T-cell (primary cell): ENCODE results near the gene SOX6. TPM values are rescaled to one million over a fixed set of nuclear protein-coding genes. Genes with fewer than 3 reads are reported as not detected.

Source experiments
- ATAC-seq, 4 experiments: fragments of 200-7000 bp in 3 of 4; fragments of 150-1000 bp in 1 of 4; cut with Tn5 transposase; replicated peaks in 1 of 4; 1 replicate in 3 of 4; 2 replicates in 1 of 4; pipeline ENCODE4 v1.10.0; 2021; ENCODE audit warnings: moderate library complexity in 3 of 4, mild to moderate bottlenecking in 2 of 4, moderate number of reproducible peaks in 1 of 4
- CTCF ChIA-PET, 2 donors: fragments of 300-600 bp; sonication (Branson Sonifier 250); formaldehyde crosslinking; loops; one replicate each; lab custom pipeline; 2022; ENCODE audit warnings: antibody characterized with exemption in 2 of 2; lab: Charles Lee
- POLR2A ChIA-PET, 2 donors: fragments of 300-600 bp; sonication (Branson Sonifier 250); formaldehyde crosslinking; loops; one replicate each; lab custom pipeline; 2022; ENCODE audit warnings: antibody characterized with exemption in 2 of 2; lab: Charles Lee
- DNase-seq, 35 experiments: peaks; one replicate each; pipeline versions ENCODE4 v3.0.0 to v3.0.0-alpha.2; 2013 to 2023
- H3K27ac ChIP-seq: one replicate; pipeline ENCODE4 v1.5.1; 2013; ENCODE audit warnings: low read length
- H3K27me3 ChIP-seq, 2 experiments: replicated peaks in 1 of 2; 1 replicate in 1 of 2; 2 replicates in 1 of 2; pipeline versions ENCODE4 v1.6.1 to v1.7.0; 2013; ENCODE audit warnings: low read length in 1 of 2, mixed read lengths in 1 of 2; ENCODE audit not compliant: control insufficient read depth in 2 of 2, insufficient read depth in 2 of 2; ENCODE audit errors: extremely low read depth in 1 of 2
- H3K36me3 ChIP-seq, 2 donors: 1 replicate in 1 of 2; 2 replicates in 1 of 2; pipeline versions ENCODE4 v1.6.1 to v1.7.0; 2013; ENCODE audit warnings: low read length in 1 of 2; ENCODE audit not compliant: control insufficient read depth in 2 of 2, insufficient read depth in 1 of 2; ENCODE audit errors: extremely low read depth in 1 of 2
- H3K4me1 ChIP-seq, 2 experiments: 1 replicate in 1 of 2; 2 replicates in 1 of 2; pipeline versions ENCODE4 v1.6.1 to v1.7.0; 2013; ENCODE audit warnings: low read length in 2 of 2, mixed read lengths in 1 of 2; ENCODE audit not compliant: insufficient read depth in 2 of 2, control insufficient read depth in 1 of 2; ENCODE audit errors: extremely low read depth in 1 of 2
- H3K4me3 ChIP-seq, 2 donors: 1 replicate in 1 of 2; 2 replicates in 1 of 2; pipeline versions ENCODE4 v1.5.1 to v1.7.0; 2013; ENCODE audit warnings: mild to moderate bottlenecking in 2 of 2, low read length in 1 of 2, moderate library complexity in 1 of 2; ENCODE audit not compliant: control insufficient read depth in 1 of 2; ENCODE audit errors: extremely low read depth in 1 of 2
- H3K9me3 ChIP-seq: 2 replicates; pipeline ENCODE4 v1.7.0; 2013
- H3K27ac Mint-ChIP-seq, 2 donors: one replicate each; pipeline ENCODE4 v1.8.0; 2020 to 2021; ENCODE audit warnings: mild to moderate bottlenecking in 2 of 2, mixed read lengths in 2 of 2
- H3K27me3 Mint-ChIP-seq, 2 donors: one replicate each; pipeline ENCODE4 v1.8.0; 2021 to 2022; ENCODE audit warnings: mixed read lengths in 2 of 2
- H3K36me3 Mint-ChIP-seq: one replicate; pipeline ENCODE4 v1.8.0; 2021; ENCODE audit warnings: mixed read lengths
- H3K4me1 Mint-ChIP-seq, 3 donors: one replicate each; pipeline ENCODE4 v1.8.0; 2020 to 2022; ENCODE audit warnings: mixed read lengths in 3 of 3, mild to moderate bottlenecking in 1 of 3
- H3K4me3 Mint-ChIP-seq, 3 donors: one replicate each; pipeline ENCODE4 v1.8.0; 2020 to 2022; ENCODE audit warnings: mild to moderate bottlenecking in 3 of 3, mixed read lengths in 3 of 3, moderate library complexity in 3 of 3
- H3K9me3 Mint-ChIP-seq, 3 donors: one replicate each; pipeline ENCODE4 v1.8.0; 2020 to 2022; ENCODE audit warnings: mixed read lengths in 3 of 3
- WGBS: methylation state at CpG from one replicate; pipeline ENCODE4 v1.1.5; 2013; ENCODE audit warnings: missing lambda C conversion rate; ENCODE audit not compliant: insufficient coverage; 5-methylcytosine and 5-hydroxymethylcytosine counted together
- total RNA-seq, 35 experiments: library from RNA in 6 of 35; stranded (reverse) in 6 of 35; fragments of 120-200 nt in 1 of 35; gene quantifications; one replicate each; pipeline versions ENCODE4 v1.2.1 to v1.2.4 and lab custom pipeline; 2013 to 2026

SOX6 gene
- total RNA-seq, 5 donors from 2014 or later (not counting 1 experiment from before 2014, with no cell fraction given): 0.16 TPM; not detected in 4

DNA sequence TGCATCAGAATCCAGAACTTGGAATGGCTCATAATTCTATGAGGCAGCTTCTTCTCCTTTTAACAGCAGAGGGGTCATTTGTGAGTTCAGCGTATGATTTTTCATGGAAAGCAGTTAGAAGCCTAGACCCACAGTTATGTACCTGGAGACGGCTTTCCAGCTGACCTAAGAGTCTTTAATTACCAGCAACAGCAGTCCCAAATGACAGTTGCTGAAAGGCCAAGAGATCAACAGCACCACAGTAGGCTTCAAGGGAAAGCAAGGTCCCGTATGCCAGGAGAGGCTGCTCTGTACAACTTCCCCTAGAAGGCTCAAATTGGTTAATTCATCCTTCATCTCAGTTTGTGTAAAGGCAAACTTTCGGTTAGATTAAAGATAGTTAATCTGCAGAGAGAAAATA lies 363.0 kb downstream of the SOX6 start:
- no peak overlapping the region for H3K27ac Mint-ChIP-seq
- H3K4me3 ChIP-seq: no peak overlapping the region
- no peaks in the 10 kb centered on the region for H3K4me1 Mint-ChIP-seq
- no peaks in the 10 kb centered on the region for H3K36me3 Mint-ChIP-seq
- no peak overlapping the region for H3K27ac ChIP-seq
- no peaks in the 10 kb centered on the region for H3K36me3 ChIP-seq
- H3K27me3 ChIP-seq: no peaks in the 10 kb centered on the region
- H3K9me3 Mint-ChIP-seq: no peaks in the 10 kb centered on the region
- no peaks in the 10 kb centered on the region for H3K9me3 ChIP-seq
- H3K27me3 Mint-ChIP-seq: peaks cover 0 to 3% of the 10 kb centered on the region in 2 donors
- no peaks in the 10 kb centered on the region for H3K4me1 ChIP-seq
- ChIA-PET POLR2A (no interaction called here), CTCF (no interaction called here)
- ATAC-seq (no peak), DNase-seq (no peak)
- WGBS: 80% methylated on average over 1 of the region's 4 CpGs
- H3K4me3 Mint-ChIP-seq: no peak overlapping the region

DNA sequence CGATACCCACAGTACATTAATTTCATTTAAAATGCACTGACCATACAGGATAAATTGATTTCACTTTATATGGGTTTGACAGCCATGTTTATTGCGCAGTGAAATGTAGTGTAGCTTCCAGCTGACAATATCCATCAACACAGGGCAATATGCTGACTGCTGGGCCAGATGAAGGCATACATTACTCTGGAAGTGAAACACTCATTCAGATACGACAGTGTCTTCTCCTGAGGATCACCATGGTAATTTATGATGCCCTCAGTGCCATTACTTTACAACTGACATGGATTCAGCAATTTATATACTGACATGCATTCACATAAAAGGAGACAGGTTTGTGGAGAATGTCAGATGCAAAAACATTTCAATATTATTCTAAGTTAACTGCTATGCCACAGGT lies 365.1 kb downstream of the SOX6 start:
- POLR2A ChIA-PET: no interaction called here

DNA sequence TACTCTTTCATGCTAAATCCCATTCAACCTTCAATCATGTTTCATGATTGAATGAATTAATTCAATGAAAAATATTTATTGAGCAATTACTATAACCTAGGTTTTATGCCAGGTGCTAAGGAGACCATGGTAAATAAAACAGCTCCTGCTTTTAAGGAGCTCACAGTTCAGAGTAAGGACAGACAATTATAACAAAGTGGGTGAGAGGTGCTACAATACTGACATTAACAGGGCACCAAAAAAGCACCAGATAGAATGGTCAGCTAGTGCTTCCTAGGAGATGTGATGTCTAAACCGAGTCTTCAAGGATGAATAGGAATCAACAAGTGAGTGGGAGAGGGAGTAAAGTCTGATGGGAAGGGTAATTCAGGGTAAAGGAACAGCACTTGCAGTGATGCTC lies 366.7 kb downstream of the SOX6 start:
- Histone ChIP-seq H3K4me1 (no peaks in the 10 kb centered on the region), H3K4me3 (no peak overlapping the region), H3K27me3 (no peaks in the 10 kb centered on the region), H3K27ac (no peak overlapping the region), H3K36me3 (no peaks in the 10 kb centered on the region), H3K9me3 (no peaks in the 10 kb centered on the region)
- POLR2A ChIA-PET: no interaction called here
- H3K4me1 Mint-ChIP-seq: no peaks in the 10 kb centered on the region
- H3K27me3 Mint-ChIP-seq: peaks cover 0 to 3% of the 10 kb centered on the region in 2 donors
- CTCF ChIA-PET: no interaction called here
- H3K27ac Mint-ChIP-seq: no peak overlapping the region
- no peaks in the 10 kb centered on the region for H3K9me3 Mint-ChIP-seq
- H3K36me3 Mint-ChIP-seq: no peaks in the 10 kb centered on the region
- WGBS: 56% methylated on average over 1 of the region's 1 CpG
- no peak for DNase-seq
- ATAC-seq: no peak
- H3K4me3 Mint-ChIP-seq: no peak overlapping the region

More for the DNA sequence above, 365.1 kb downstream of the SOX6 start:
- Histone ChIP-seq H3K4me3 (no peak overlapping the region), H3K9me3 (no peaks in the 10 kb centered on the region), H3K4me1 (no peaks in the 10 kb centered on the region), H3K36me3 (no peaks in the 10 kb centered on the region), H3K27me3 (no peaks in the 10 kb centered on the region), H3K27ac (no peak overlapping the region)
- WGBS: 83% methylated on average over 1 of the region's 3 CpGs
- CTCF ChIA-PET: no interaction called here
- ATAC-seq (no peak), DNase-seq (no peak)
- H3K4me3 Mint-ChIP-seq: no peak overlapping the region
- peaks cover 0 to 3% of the 10 kb centered on the region in 2 donors for H3K27me3 Mint-ChIP-seq
- no peak overlapping the region for H3K27ac Mint-ChIP-seq
- no peaks in the 10 kb centered on the region for H3K4me1 Mint-ChIP-seq
- no peaks in the 10 kb centered on the region for H3K9me3 Mint-ChIP-seq
- H3K36me3 Mint-ChIP-seq: no peaks in the 10 kb centered on the region

DNA sequence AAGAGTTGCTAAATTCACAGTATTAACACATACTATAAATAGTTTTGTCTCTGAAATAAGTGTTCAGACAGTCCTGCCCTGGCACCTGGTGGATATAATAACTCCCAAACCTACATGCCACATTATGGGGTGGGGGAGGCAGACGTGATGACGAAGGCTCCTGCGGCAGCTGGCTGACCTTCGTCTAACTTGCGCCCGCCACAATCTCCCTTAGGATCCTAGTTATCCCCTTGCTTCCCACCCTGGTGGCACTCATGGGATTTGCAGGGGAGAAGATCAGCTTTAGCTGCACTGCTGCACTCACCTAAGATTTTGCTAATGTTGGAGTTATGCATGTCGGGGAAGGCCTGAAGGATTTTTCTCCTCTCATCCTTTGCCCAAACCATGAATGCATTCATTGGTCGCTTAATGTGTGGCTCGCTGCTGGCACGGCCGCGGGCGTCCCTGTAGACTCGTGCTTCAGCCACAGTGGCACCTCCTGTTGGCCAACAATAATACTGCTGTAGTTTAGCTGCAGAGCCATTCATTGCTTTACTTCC lies 367.6 kb downstream of the SOX6 start:
- H3K27ac ChIP-seq: no peak overlapping the region
- no peaks in the 10 kb centered on the region for H3K9me3 ChIP-seq
- H3K4me1 ChIP-seq: no peaks in the 10 kb centered on the region
- Mint-ChIP-seq H3K4me3 (no peak overlapping the region), H3K27ac (no peak overlapping the region), H3K9me3 (no peaks in the 10 kb centered on the region), H3K27me3 (peaks cover 0 to 3% of the 10 kb centered on the region in 2 donors), H3K36me3 (no peaks in the 10 kb centered on the region), H3K4me1 (no peaks in the 10 kb centered on the region)
- ATAC-seq (no peak), DNase-seq (no peak)
- 95% methylated on average over 7 of the region's 14 CpGs for WGBS
- H3K27me3 ChIP-seq: no peaks in the 10 kb centered on the region
- no peak overlapping the region for H3K4me3 ChIP-seq
- no peaks in the 10 kb centered on the region for H3K36me3 ChIP-seq
- POLR2A ChIA-PET: no interaction called here
- CTCF ChIA-PET: no interaction called here

DNA sequence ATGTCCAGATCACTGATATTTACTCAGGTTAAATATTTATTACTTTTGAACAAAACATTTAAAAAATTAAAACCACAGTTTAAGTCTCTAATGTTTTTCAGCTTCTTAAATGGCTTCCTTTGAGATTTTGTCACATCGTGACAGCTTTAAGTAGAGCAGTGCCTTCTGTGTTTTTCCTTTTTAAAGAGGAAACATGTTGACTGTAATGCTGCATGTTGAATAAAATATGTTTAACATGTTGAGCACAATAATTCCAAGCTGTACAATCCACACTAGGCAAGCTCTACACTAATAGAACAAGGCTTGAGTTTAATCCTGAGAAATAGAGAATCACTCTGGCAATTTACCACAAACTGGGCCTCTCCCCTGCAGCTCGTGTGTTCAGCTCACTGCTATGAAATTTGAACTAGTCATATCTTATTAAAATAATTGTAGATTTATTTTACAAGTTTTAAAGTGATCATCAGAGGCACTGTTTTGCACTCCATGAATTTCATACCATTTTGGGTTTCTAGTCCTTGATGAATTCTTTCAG lies 368.3 kb downstream of the SOX6 start:
- Histone ChIP-seq H3K4me3 (no peak overlapping the region), H3K27me3 (no peaks in the 10 kb centered on the region), H3K4me1 (no peaks in the 10 kb centered on the region), H3K27ac (no peak overlapping the region), H3K9me3 (no peaks in the 10 kb centered on the region), H3K36me3 (no peaks in the 10 kb centered on the region)
- Mint-ChIP-seq H3K27me3 (peaks cover 0 to 3% of the 10 kb centered on the region in 2 donors), H3K36me3 (no peaks in the 10 kb centered on the region), H3K4me1 (no peaks in the 10 kb centered on the region), H3K9me3 (no peaks in the 10 kb centered on the region), H3K4me3 (no peak overlapping the region), H3K27ac (no peak overlapping the region)
- ChIA-PET CTCF (interaction anchor here in 1 of 2 donors (0.6 kb wide), 1 partner anchor 111 kb away, joined by 3 read pairs; no protein-coding TSS in a partner anchor), POLR2A (no interaction called here)
- no CpG with 5 or more reads among the region's 2 CpGs for WGBS
- no peak for ATAC-seq
- no peak for DNase-seq

DNA sequence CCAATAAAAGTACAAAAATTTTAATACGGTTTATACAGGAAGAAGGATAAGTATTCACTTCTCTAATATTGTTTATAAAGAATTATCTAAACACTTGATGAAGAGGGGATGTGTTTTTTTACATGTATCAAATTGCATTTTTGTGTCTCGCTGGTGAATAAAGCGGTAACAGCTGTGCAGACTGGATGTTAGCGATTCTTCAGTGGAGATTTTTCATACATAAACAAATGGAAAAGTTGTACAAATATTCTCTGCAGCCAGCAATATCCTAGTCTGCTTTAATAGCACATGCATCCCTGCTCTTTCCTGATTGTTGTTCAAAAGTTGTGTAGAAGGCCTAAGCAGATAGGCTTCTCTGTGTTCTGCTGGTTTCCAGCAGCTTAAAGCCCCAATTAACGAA lies 369.3 kb downstream of the SOX6 start:
- H3K27ac Mint-ChIP-seq: no peak overlapping the region

DNA sequence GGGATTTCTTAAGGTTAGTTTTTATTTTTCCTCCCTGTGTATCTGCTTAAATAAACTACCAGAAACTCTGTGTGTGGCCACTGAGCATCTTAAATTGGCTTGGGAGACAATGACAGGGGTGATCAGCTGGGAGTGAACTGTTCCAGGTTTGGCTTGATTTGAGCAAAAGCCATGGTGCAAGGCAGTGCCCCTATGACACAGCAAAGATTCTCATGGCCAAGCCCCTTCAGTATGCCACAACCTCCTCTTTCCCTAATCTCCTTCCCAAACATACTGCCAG lies 370.5 kb downstream of the SOX6 start:
- no peak for DNase-seq
- Mint-ChIP-seq H3K27me3 (no peaks in the 10 kb centered on the region), H3K27ac (no peak overlapping the region), H3K4me3 (no peak overlapping the region), H3K9me3 (no peaks in the 10 kb centered on the region), H3K4me1 (no peaks in the 10 kb centered on the region), H3K36me3 (no peaks in the 10 kb centered on the region)
- H3K9me3 ChIP-seq: no peaks in the 10 kb centered on the region
- no peaks in the 10 kb centered on the region for H3K4me1 ChIP-seq
- H3K36me3 ChIP-seq: no peaks in the 10 kb centered on the region
- no peak overlapping the region for H3K27ac ChIP-seq
- no peak overlapping the region for H3K4me3 ChIP-seq
- CTCF ChIA-PET: no interaction called here
- H3K27me3 ChIP-seq: no peaks in the 10 kb centered on the region
- no peak for ATAC-seq
- POLR2A ChIA-PET: no interaction called here

More for the DNA sequence above, 369.3 kb downstream of the SOX6 start:
- Mint-ChIP-seq H3K4me3 (no peak overlapping the region), H3K27me3 (no peaks in the 10 kb centered on the region), H3K9me3 (no peaks in the 10 kb centered on the region), H3K36me3 (no peaks in the 10 kb centered on the region), H3K4me1 (no peaks in the 10 kb centered on the region)
- CTCF ChIA-PET: no interaction called here
- no peaks in the 10 kb centered on the region for H3K27me3 ChIP-seq
- 40% methylated on average over 1 of the region's 5 CpGs for WGBS
- H3K4me3 ChIP-seq: no peak overlapping the region
- no peak overlapping the region for H3K27ac ChIP-seq
- POLR2A ChIA-PET: no interaction called here
- no peaks in the 10 kb centered on the region for H3K4me1 ChIP-seq
- H3K9me3 ChIP-seq: no peaks in the 10 kb centered on the region
- ATAC-seq: no peak
- H3K36me3 ChIP-seq: no peaks in the 10 kb centered on the region
- DNase-seq: no peak
